Activated CD8-positive, alpha-beta memory T cell treated with anti-CD3 and anti-CD28 coated beads, Interleukin-2, amount 50 U/mL, for 48 hours (primary cell): Measurements from ENCODE around the gene RAPGEFL1.
"Not testable (repeated sequence)": the region's sequence is repeated elsewhere in the genome, so short reads cannot be mapped to it uniquely, and the experiment has no call there.

Experiments used
- DNase-seq: peaks from one replicate; pipeline ENCODE4 v3.0.0-alpha.2; 2020

The RAPGEFL1 gene

GRCh38 chr17:40175928-40176753 lies 1.1 kb upstream of the RAPGEFL1 start:
- no peak for DNase-seq

- no peak for DNase-seq
These were observed 538 bp upstream of the RAPGEFL1 start for GRCh38 chr17:40176754-40177110.

- DNase-seq = peak; percentile 59
These were observed 841 bp downstream of the RAPGEFL1 start for GRCh38 chr17:40178021-40178601.

- DNase-seq = no peak
These were observed 1.4 kb downstream of the RAPGEFL1 start for GRCh38 chr17:40178660-40179059.

GRCh38 chr17:40179923-40180659 lies 2.8 kb downstream of the RAPGEFL1 start:
- DNase-seq = no peak

GRCh38 chr17:40180694-40181093 lies 3.4 kb downstream of the RAPGEFL1 start:
- no peak for DNase-seq

GRCh38 chr17:40181205-40181604 lies 3.9 kb downstream of the RAPGEFL1 start:
- DNase-seq = no peak

- DNase-seq = no peak
These were observed 5.3 kb downstream of the RAPGEFL1 start for GRCh38 chr17:40182606-40183005.

GRCh38 chr17:40187238-40187637 lies 10.0 kb downstream of the RAPGEFL1 start:
- no peak for DNase-seq

GRCh38 chr17:40188694-40189093 lies 11.4 kb downstream of the RAPGEFL1 start:
- no peak for DNase-seq

- peak; percentile 67 for DNase-seq
These were observed 13.1 kb downstream of the RAPGEFL1 start for GRCh38 chr17:40190197-40191021.

- peak; percentile 82 for DNase-seq
These were observed 14.3 kb downstream of the RAPGEFL1 start for GRCh38 chr17:40191237-40192208.

GRCh38 chr17:40192961-40193360 lies 15.7 kb downstream of the RAPGEFL1 start:
- no peak for DNase-seq

- no peak for DNase-seq
These were observed 17.6 kb downstream of the RAPGEFL1 start for GRCh38 chr17:40194821-40195220.

GRCh38 chr17:40197550-40197949 lies 20.3 kb downstream of the RAPGEFL1 start:
- no peak for DNase-seq

GRCh38 chr17:40197965-40198456 lies 20.7 kb downstream of the RAPGEFL1 start:
- DNase-seq = not testable (repeated sequence)

GRCh38 chr17:40198576-40198975 lies 21.3 kb downstream of the RAPGEFL1 start:
- no peak for DNase-seq

- no peak for DNase-seq
These were observed 25.9 kb downstream of the RAPGEFL1 start for GRCh38 chr17:40203131-40203530.

- not testable (repeated sequence) for DNase-seq
These were observed 28.9 kb downstream of the RAPGEFL1 start for GRCh38 chr17:40206193-40206592.

GRCh38 chr17:40209404-40210093 lies 32.3 kb downstream of the RAPGEFL1 start:
- no peak for DNase-seq

GRCh38 chr17:40213914-40214313 lies 36.6 kb downstream of the RAPGEFL1 start:
- DNase-seq = not testable (repeated sequence)
